ENCODE data around the gene USH2A. TPM values are rescaled to one million over a fixed set of nuclear protein-coding genes. Genes with fewer than 3 reads are reported as not detected.

Gene USH2A
- total and polyA plus RNA-seq, 2 experiments from 2014 or later, result under 0.01 to 0.01 TPM

DNA sequence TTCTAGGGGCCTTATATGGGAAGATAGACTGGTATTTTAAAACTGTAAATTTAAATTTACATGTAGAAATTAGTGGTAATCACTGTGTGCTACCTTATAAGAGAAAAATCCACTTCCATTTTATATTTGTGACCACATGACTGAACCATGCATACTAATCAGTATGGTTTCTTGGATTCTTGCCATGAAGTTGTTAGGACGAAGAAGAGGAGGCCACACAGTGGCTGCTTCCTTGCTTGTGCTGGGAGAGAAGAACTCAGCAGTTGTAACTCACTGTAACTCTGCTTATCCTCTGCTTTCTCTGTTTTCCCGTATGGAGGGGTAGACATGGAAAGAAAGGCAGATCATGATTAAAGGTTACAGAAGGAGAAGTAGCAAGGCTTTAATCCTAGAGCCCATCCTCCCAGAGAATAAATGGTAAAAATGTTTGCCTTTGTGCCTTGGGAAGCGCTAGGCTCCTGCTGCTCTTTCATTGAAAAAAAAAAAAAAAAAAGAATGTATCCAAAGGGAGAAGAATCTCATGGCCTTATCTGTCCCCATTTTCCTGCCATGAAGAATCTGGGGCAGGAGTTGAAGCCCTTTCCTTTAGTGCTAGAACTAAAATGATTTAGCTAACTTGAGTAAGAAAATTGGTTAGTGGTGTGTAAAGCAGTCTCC lies 823.7 kb downstream of the USH2A start:
- in situ Hi-C loops (cut with MboI), result no loop called here
- no peak overlapping the region for H3K9ac ChIP-seq
- WGBS, 2 experiments (ENCODE audit: low coverage in 1 of 2, low lambda C conversion rate in 2 of 2, missing lambda C conversion rate in 2 of 2), result 71 to 74% methylated on average over 3 of the region's 3 CpGs
- peaks cover 31% of the 10 kb centered on the region for H3K36me3 ChIP-seq (ENCODE audit: low read depth)
- peaks cover 17% of the 10 kb centered on the region; the same call in 1 of the 2 replicates for H3F3A ChIP-seq (ENCODE audit: insufficient read depth)
- TF ChIP-seq EZH2 (IDR thresholded peaks at IDR 0.05; ENCODE audit: insufficient read depth, poor library complexity, severe bottlenecking) (no peak), EZH2phosphoT487 (IDR thresholded peaks at IDR 0.05; ENCODE audit: insufficient read depth, low read depth) (no peak)
- H3K27me3 ChIP-seq (replicated peaks; ENCODE audit: insufficient read depth), result no peaks in the 10 kb centered on the region
- no peak overlapping the region for H3K27ac ChIP-seq
- no peak overlapping the region for H3K4me3 ChIP-seq
- peaks cover 25% of the 10 kb centered on the region for H3K4me1 ChIP-seq (ENCODE audit: insufficient read depth)
- no peaks in the 10 kb centered on the region for H3K9me3 ChIP-seq (ENCODE audit: low read depth)
- H3K4me2 ChIP-seq (ENCODE audit: unreplicated experiment), result no peak overlapping the region
- DNase-seq, result peak; percentile 40
- H4K20me1 ChIP-seq (ENCODE audit: insufficient read depth), result no peaks in the 10 kb centered on the region
- 0 out of 2 replicates have a peak, but pooled peaks cover 8% of the 10 kb centered on the region for H3K79me2 ChIP-seq (ENCODE audit: insufficient read depth)
- no peaks in the 10 kb centered on the region for H3K9me2 ChIP-seq (ENCODE audit: insufficient read depth)
- no peak overlapping the region for H2AFZ ChIP-seq

DNA sequence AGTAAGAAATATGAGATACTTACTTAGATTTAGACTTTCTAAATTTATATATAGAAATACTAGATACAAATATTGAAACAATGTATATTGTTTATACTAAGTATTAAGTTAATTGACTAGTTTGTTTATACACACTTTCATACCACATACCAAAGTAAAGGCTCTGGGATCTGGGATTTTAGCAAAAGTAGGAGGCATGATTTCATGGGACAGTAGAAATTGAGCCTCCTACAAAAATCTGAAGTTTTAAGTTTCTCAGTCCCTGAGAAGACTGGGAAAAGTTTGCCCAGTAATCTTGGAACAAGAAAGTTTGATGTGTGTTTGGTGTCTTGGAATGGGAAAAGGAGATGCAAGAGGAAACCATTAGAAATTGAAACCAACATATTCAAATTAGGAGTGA lies 825.3 kb downstream of the USH2A start:
- Histone ChIP-seq H3F3A (ENCODE audit: insufficient read depth) (peaks cover 4% of the 10 kb centered on the region; the same call in 1 of the 2 replicates), H3K9me3 (ENCODE audit: low read depth) (no peaks in the 10 kb centered on the region), H3K27me3 (replicated peaks; ENCODE audit: insufficient read depth) (no peaks in the 10 kb centered on the region), H3K4me1 (ENCODE audit: insufficient read depth) (peaks cover 24% of the 10 kb centered on the region), H4K20me1 (ENCODE audit: insufficient read depth) (no peaks in the 10 kb centered on the region), H3K9me2 (ENCODE audit: insufficient read depth) (no peaks in the 10 kb centered on the region), H3K4me3 (no peak overlapping the region), H3K36me3 (ENCODE audit: low read depth) (peaks cover 27% of the 10 kb centered on the region), H3K9ac (no peak overlapping the region), H2AFZ (no peak overlapping the region), H3K4me2 (ENCODE audit: unreplicated experiment) (no peak overlapping the region), H3K27ac (no peak overlapping the region), H3K79me2 (ENCODE audit: insufficient read depth) (peaks cover 15% of the 10 kb centered on the region; the same call in 1 of the 2 replicates)
- TF ChIP-seq EZH2phosphoT487 (IDR thresholded peaks at IDR 0.05; ENCODE audit: insufficient read depth, low read depth), result no peak
- TF ChIP-seq EZH2 (IDR thresholded peaks at IDR 0.05; ENCODE audit: insufficient read depth, poor library complexity, severe bottlenecking), result no peak
- in situ Hi-C loops (cut with MboI), result no loop called here
- DNase-seq, result no peak

DNA sequence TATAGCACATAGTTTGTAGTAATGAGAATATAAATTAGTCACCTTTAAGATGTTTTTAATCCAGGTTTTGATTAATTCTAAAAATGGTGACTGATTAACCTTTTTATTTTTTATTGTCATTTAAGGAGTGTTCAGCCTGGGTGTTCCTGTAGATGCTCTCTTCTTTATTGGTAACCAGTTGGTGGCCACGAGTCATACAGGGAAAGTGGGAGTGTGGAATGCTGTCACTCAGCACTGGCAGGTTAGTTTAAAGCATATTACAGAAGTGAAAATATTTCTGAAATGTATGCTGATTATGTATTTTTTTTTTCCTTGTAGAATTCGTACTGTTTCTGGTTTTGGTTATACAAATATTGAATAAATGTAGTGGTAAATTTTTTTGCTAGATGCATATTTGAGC lies 828.0 kb downstream of the USH2A start:
- Histone ChIP-seq H3K4me1 (ENCODE audit: insufficient read depth) (peaks cover 16% of the 10 kb centered on the region), H3K79me2 (ENCODE audit: insufficient read depth) (peaks cover 23% of the 10 kb centered on the region), H2AFZ (no peak overlapping the region), H3K9me2 (ENCODE audit: insufficient read depth) (no peaks in the 10 kb centered on the region), H3K4me3 (no peak overlapping the region), H3F3A (ENCODE audit: insufficient read depth) (peaks cover 4% of the 10 kb centered on the region; the same call in 1 of the 2 replicates), H3K27me3 (replicated peaks; ENCODE audit: insufficient read depth) (no peaks in the 10 kb centered on the region), H4K20me1 (ENCODE audit: insufficient read depth) (no peaks in the 10 kb centered on the region), H3K9me3 (ENCODE audit: low read depth) (no peaks in the 10 kb centered on the region), H3K27ac (no peak overlapping the region), H3K36me3 (ENCODE audit: low read depth) (peaks cover 17% of the 10 kb centered on the region), H3K4me2 (ENCODE audit: unreplicated experiment) (no peak overlapping the region), H3K9ac (no peak overlapping the region)
- TF ChIP-seq EZH2 (IDR thresholded peaks at IDR 0.05; ENCODE audit: insufficient read depth, poor library complexity, severe bottlenecking) (no peak), EZH2phosphoT487 (IDR thresholded peaks at IDR 0.05; ENCODE audit: insufficient read depth, low read depth) (no peak)
- WGBS, 2 experiments (ENCODE audit: low coverage in 1 of 2, low lambda C conversion rate in 2 of 2, missing lambda C conversion rate in 2 of 2), result 86 to 96% methylated on average over 2 of the region's 2 CpGs
- peak; percentile 33 for DNase-seq
- in situ Hi-C loops (cut with MboI), result no loop called here

DNA sequence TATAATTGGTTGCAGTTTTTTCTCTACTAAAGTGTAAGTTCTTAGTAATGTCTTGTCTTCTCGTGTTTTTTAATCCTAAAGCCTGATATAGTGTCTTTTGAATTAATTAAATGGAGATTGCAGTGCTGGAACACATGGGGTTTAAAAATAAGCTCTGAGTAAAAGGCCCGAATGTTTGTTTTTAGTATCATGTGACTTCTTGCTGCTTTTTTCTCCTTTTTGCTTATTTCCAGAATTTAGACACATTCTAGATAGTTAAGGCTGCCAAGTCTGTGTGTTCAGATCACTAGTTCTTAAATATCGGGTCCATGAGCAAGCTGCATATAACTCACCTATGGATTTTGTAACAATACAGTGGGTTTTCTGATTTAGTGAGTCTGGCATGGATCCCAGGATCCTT lies 828.6 kb downstream of the USH2A start:
- Histone ChIP-seq H3K79me2 (ENCODE audit: insufficient read depth) (peaks cover 23% of the 10 kb centered on the region), H3K4me2 (ENCODE audit: unreplicated experiment) (no peak overlapping the region), H3F3A (ENCODE audit: insufficient read depth) (peaks cover 4% of the 10 kb centered on the region; the same call in 1 of the 2 replicates), H3K4me3 (no peak overlapping the region), H3K27me3 (replicated peaks; ENCODE audit: insufficient read depth) (no peaks in the 10 kb centered on the region), H3K9me2 (ENCODE audit: insufficient read depth) (no peaks in the 10 kb centered on the region), H4K20me1 (ENCODE audit: insufficient read depth) (no peaks in the 10 kb centered on the region), H3K9ac (no peak overlapping the region), H2AFZ (no peak overlapping the region), H3K9me3 (ENCODE audit: low read depth) (no peaks in the 10 kb centered on the region), H3K4me1 (ENCODE audit: insufficient read depth) (peaks cover 16% of the 10 kb centered on the region), H3K36me3 (ENCODE audit: low read depth) (peaks cover 17% of the 10 kb centered on the region), H3K27ac (no peak overlapping the region)
- TF ChIP-seq EZH2 (IDR thresholded peaks at IDR 0.05; ENCODE audit: insufficient read depth, poor library complexity, severe bottlenecking), result no peak
- no peak for TF ChIP-seq EZH2phosphoT487 (IDR thresholded peaks at IDR 0.05; ENCODE audit: insufficient read depth, low read depth)
- 16 to 20% methylated on average over 3 of the region's 3 CpGs for WGBS, 2 experiments (ENCODE audit: low coverage in 1 of 2, low lambda C conversion rate in 2 of 2, missing lambda C conversion rate in 2 of 2)
- in situ Hi-C loops (cut with MboI), result no loop called here
- peak; percentile 23 for DNase-seq

Data from GM23248 (cell line).